HepG2 (cell line): ENCODE data around the gene CYRIA. TPM values are rescaled to one million over a fixed set of nuclear protein-coding genes. Genes with fewer than 3 reads are reported as not detected.
A peak's percentile ranks its signal among the peaks of the same experiment; 100 is the strongest.

Experiments
- ATAC-seq: fragments of 200-7000 bp; cut with Tn5 transposase; 3 replicates; pipeline ENCODE4 v1.9.1; 2020; ENCODE audit warnings: mild to moderate bottlenecking, moderate library complexity
- BruUV-seq: library from RNA; stranded (reverse); fragments of 400-500 nt; replicated peaks from 2 replicates; lab custom pipeline; 2021; lab: Mats Ljungman, UMichigan
- CTCF ChIA-PET: fragments of 300-600 bp; formaldehyde crosslinking; extraction: SDS; loops from one replicate; lab custom pipeline; 2021; ENCODE audit warnings: low total read pairs, inconsistent platforms, low intra/inter-chr PET ratio; lab: Yijun Ruan, JAX
- POLR2A ChIA-PET: fragments of 350-600 bp; sonication (Branson Sonifier 250); formaldehyde crosslinking; loops from one replicate; lab custom pipeline; 2020; ENCODE audit warnings: antibody characterized with exemption, inconsistent platforms; lab: Yijun Ruan, JAX
- DNase-seq: peaks from one replicate; pipeline ENCODE4 v3.0.0-alpha.2; 2015; ENCODE audit warnings: low spot score
- FAIRE-seq: peaks from 3 replicates; lab custom pipeline; 2011; peaks lifted over from hg19 to GRCh38; lab: Jason Lieb, UNC
- H2AFZ ChIP-seq: one replicate; pipeline ENCODE4 v1.6.1; 2011; ENCODE audit warnings: low read length, inconsistent platforms
- H3K27ac ChIP-seq: fragments of 300-600 bp; 3 replicates; pipeline ENCODE4 v1.8.0; 2011; ENCODE audit warnings: mixed run types, mild to moderate bottlenecking, mixed read lengths, low read length, inconsistent platforms; ENCODE audit not compliant: insufficient read depth; ENCODE audit errors: extremely low read length
- H3K27me3 ChIP-seq, 2 experiments: fragments of 200-600 bp in 1 of 2; 2 replicates in 1 of 2; 3 replicates in 1 of 2; pipeline versions ENCODE4 v1.6.0 to v1.8.0; 2011; ENCODE audit warnings: low read length in 2 of 2, mild to moderate bottlenecking in 2 of 2, moderate library complexity in 2 of 2, inconsistent platforms in 1 of 2; ENCODE audit not compliant: insufficient read depth in 2 of 2, control insufficient read depth in 1 of 2
- H3K36me3 ChIP-seq, 2 experiments: fragments of 200-600 bp in 1 of 2; replicated peaks in 1 of 2; 2 replicates in 1 of 2; 3 replicates in 1 of 2; pipeline versions ENCODE4 v1.5.1 to v1.8.0; 2011; ENCODE audit warnings: low read length in 2 of 2, inconsistent platforms in 1 of 2; ENCODE audit not compliant: insufficient read depth in 2 of 2, control insufficient read depth in 1 of 2
- H3K4me1 ChIP-seq: 2 replicates; pipeline ENCODE4 v1.5.1; 2012; ENCODE audit warnings: low read length, inconsistent platforms; ENCODE audit not compliant: insufficient read depth
- H3K4me2 ChIP-seq: 2 replicates; pipeline ENCODE4 v1.6.0; 2011; ENCODE audit warnings: low read depth, low read length, inconsistent platforms
- H3K4me3 ChIP-seq, 3 experiments: fragments of 200-600 bp in 1 of 3; sonication (generic), shearing (Covaris generic) in 1 of 3; replicated peaks in 1 of 3; 2 replicates each; pipeline ENCODE4 v1.5.1; 2011 to 2016; ENCODE audit warnings: low read length in 3 of 3, inconsistent platforms in 2 of 3, low read depth in 2 of 3, mild to moderate bottlenecking in 2 of 3, control low read depth in 1 of 3, mixed read lengths in 1 of 3; ENCODE audit not compliant: insufficient read depth in 1 of 3
- H3K79me2 ChIP-seq: one replicate; pipeline ENCODE4 v1.6.1; 2011; ENCODE audit warnings: low read length, inconsistent platforms; ENCODE audit not compliant: insufficient read depth
- H3K9ac ChIP-seq: 2 replicates; pipeline ENCODE4 v1.6.0; 2011; ENCODE audit warnings: mild to moderate bottlenecking, low read depth, low read length, inconsistent platforms; ENCODE audit not compliant: insufficient read depth
- H3K9me3 ChIP-seq: 2 replicates; pipeline ENCODE4 v1.5.1; 2012; ENCODE audit warnings: mild to moderate bottlenecking, low read length
- H4K20me1 ChIP-seq: 2 replicates; pipeline ENCODE4 v1.6.0; 2011; ENCODE audit warnings: inconsistent platforms, mild to moderate bottlenecking, low read length, moderate library complexity; ENCODE audit not compliant: insufficient read depth
- BRD4 ChIP-seq: sonication (generic); formaldehyde crosslinking; IDR thresholded peaks from 2 replicates; pipeline ENCODE4 v1.4.0; 2020; ENCODE audit warnings: missing genetic modification reagents
- FOXK1 ChIP-seq: sonication (generic); formaldehyde crosslinking; IDR thresholded peaks from 2 replicates; pipeline ENCODE4 v1.4.0; 2020; ENCODE audit warnings: low read depth, missing genetic modification reagents, borderline replicate concordance
- GABPA ChIP-seq, 2 experiments: IDR thresholded peaks; 2 replicates each; pipeline ENCODE4 v1.6.1; 2011 to 2016; ENCODE audit warnings: low read depth in 2 of 2, low read length in 1 of 2, missing biosample characterization in 1 of 2, missing genetic modification characterization in 1 of 2
- GABPB1 ChIP-seq: IDR thresholded peaks from 2 replicates; pipeline ENCODE4 v1.6.1; 2016; ENCODE audit warnings: mild to moderate bottlenecking, missing genetic modification reagents, moderate library complexity, missing compliant biosample characterization
- HMGA1 ChIP-seq: sonication (generic); formaldehyde crosslinking; conservative IDR thresholded peaks from 2 replicates; pipeline ENCODE4 v1.4.0; 2020; ENCODE audit warnings: missing genetic modification reagents
- HNF4A ChIP-seq: sonication (generic); formaldehyde crosslinking; IDR thresholded peaks from 2 replicates; pipeline ENCODE4 v1.4.0; 2020; ENCODE audit warnings: missing genetic modification reagents
- HNRNPH1 ChIP-seq: fragments of 200-400 bp; formaldehyde crosslinking; optimal IDR thresholded peaks from 2 replicates; pipeline ENCODE3; 2017; ENCODE audit warnings: mild to moderate bottlenecking, low read depth, low read length
- NR2C2 ChIP-seq: sonication (generic); formaldehyde crosslinking; IDR thresholded peaks from 2 replicates; pipeline ENCODE4 v1.4.0; 2020; ENCODE audit warnings: missing genetic modification reagents, mild to moderate bottlenecking, moderate library complexity, borderline replicate concordance
- SALL1 ChIP-seq: sonication (generic); formaldehyde crosslinking; IDR thresholded peaks from 2 replicates; pipeline ENCODE4 v1.8.0; 2022; ENCODE audit warnings: mild to moderate bottlenecking, missing genetic modification reagents
- TCF7 ChIP-seq: sonication (generic); IDR thresholded peaks from 2 replicates; pipeline ENCODE4 v1.6.1; 2016; ENCODE audit warnings: antibody characterized with exemption, low read depth
- ZFX ChIP-seq: sonication (generic); formaldehyde crosslinking; IDR thresholded peaks from 2 replicates; pipeline ENCODE4 v1.4.0; 2020; ENCODE audit warnings: mild to moderate bottlenecking, low read depth, missing genetic modification reagents, moderate library complexity
- ZFY ChIP-seq: sonication (generic); formaldehyde crosslinking; IDR thresholded peaks from 2 replicates; pipeline ENCODE4 v1.4.0; 2020; ENCODE audit warnings: missing genetic modification reagents
- ZIK1 ChIP-seq: sonication (generic); formaldehyde crosslinking; IDR thresholded peaks from 2 replicates; pipeline ENCODE4 v1.5.0; 2020; ENCODE audit warnings: mild to moderate bottlenecking, low read depth, missing genetic modification reagents, borderline replicate concordance
- ZNF746 ChIP-seq: sonication (generic); formaldehyde crosslinking; IDR thresholded peaks from 2 replicates; pipeline ENCODE4 v1.8.0; 2022; ENCODE audit warnings: mild to moderate bottlenecking, missing genetic modification reagents
- WGBS: methylation state at CpG from one replicate; pipeline ENCODE4 v1.1.6; 2017; ENCODE audit warnings: low lambda C conversion rate; 5-methylcytosine and 5-hydroxymethylcytosine counted together
- in situ Hi-C: cut with HindIII; loops from 2 replicates; pipeline ENCODE4 v1.10.0; 2017; ENCODE audit warnings: low pct_unique_long_range_greater_than_20kb; ENCODE audit not compliant: extremely low pct_ligation_motif_present
- intact Hi-C: fragments of 100-400 bp; cut with micrococcal nuclease; formaldehyde crosslinking; loops from one replicate; pipeline ENCODE4 v1.10.0; 2022; ENCODE audit not compliant: unreplicated experiment
- polyA plus RNA-seq, 8 experiments: library from polyadenylated mRNA; depleted of rRNA in 3 of 8; stranded (reverse) in 7 of 8; unstranded in 1 of 8; fragments of >200 nt; fragmentation: Illumina TruSeq in 4 of 8; extraction: Trizol in 4 of 8; gene quantifications; 2 replicates each; pipeline versions ENCODE4 v1.2.1 to v1.2.3, GENCODE V29; 2011 to 2016; ENCODE audit warnings: low read depth in 4 of 8, missing spikeins in 1 of 8, mixed read lengths in 1 of 8; ENCODE audit not compliant: insufficient read depth in 1 of 8
- total RNA-seq, 5 experiments: library from RNA; depleted of rRNA; stranded (reverse); fragments of >200 nt; fragmentation: Illumina TruSeq; extraction: Trizol; gene quantifications; 2 replicates each; pipeline ENCODE4 v1.2.3, GENCODE V29; 2016; ENCODE audit warnings: low read depth in 1 of 5
- TF ChIP-seq, protein P1 (sequence below): sonication (generic); formaldehyde crosslinking; IDR thresholded peaks from 2 replicates; pipeline ENCODE4 v1.5.1; 2020; ENCODE audit warnings: mild to moderate bottlenecking, missing genetic modification reagents, moderate library complexity
- TF ChIP-seq, protein P2 (sequence below): sonication (generic); formaldehyde crosslinking; IDR thresholded peaks from 2 replicates; pipeline ENCODE4 v1.8.1; 2023; ENCODE audit warnings: mild to moderate bottlenecking, moderate library complexity, missing genetic modification reagents
- TF ChIP-seq, protein P3 (sequence below): sonication (generic); formaldehyde crosslinking; IDR thresholded peaks from 2 replicates; pipeline ENCODE4 v1.8.1; 2023; ENCODE audit warnings: mild to moderate bottlenecking, missing genetic modification reagents

CYRIA gene
- total and polyA plus RNA-seq, 2 of the 13 experiments (the other 11 are each of a cell fraction or from before 2014, with no cell fraction given): 0.09 TPM; not detected in 1

DNA sequence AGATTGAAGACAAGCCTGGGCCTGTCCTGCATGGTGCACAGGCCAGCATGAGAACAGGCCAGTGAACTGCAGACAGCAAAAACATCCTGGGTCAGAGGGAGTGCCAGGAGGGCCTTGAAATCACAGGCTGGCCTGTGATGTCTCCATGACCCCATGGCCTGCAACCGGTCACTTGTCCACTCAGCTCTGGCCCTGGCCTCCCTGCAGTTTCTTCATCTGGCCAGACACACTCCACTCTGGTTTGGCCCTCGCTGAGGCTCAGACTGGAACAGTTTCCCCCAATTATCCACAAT, 12.6 kb downstream of the CYRIA start:
- ATAC-seq (peak; percentile 74), DNase-seq (no peak), FAIRE-seq (no peak)
- H3K4me1 ChIP-seq: peaks cover 13% of the 10 kb centered on the region
- no peaks in the 10 kb centered on the region for H3K79me2 ChIP-seq
- WGBS: 17% methylated on average over 1 of the region's 2 CpGs
- no peak overlapping the region for H3K4me3 ChIP-seq
- no peak overlapping the region for H3K9ac ChIP-seq
- peaks cover 0 to 3% of the 10 kb centered on the region in 2 experiments; a peak in 1 of 5 replicates for H3K27me3 ChIP-seq
- no peaks in the 10 kb centered on the region for H3K36me3 ChIP-seq
- no peak overlapping the region for H3K4me2 ChIP-seq
- intact Hi-C loops (no loop called here), in situ Hi-C loops (no loop called here)
- H4K20me1 ChIP-seq: no peaks in the 10 kb centered on the region
- POLR2A ChIA-PET: no interaction called here
- H2AFZ ChIP-seq: no peak overlapping the region
- no peak overlapping the region for H3K27ac ChIP-seq
- no TSS peak for BruUV-seq
- CTCF ChIA-PET: no interaction called here
- no peaks in the 10 kb centered on the region for H3K9me3 ChIP-seq
- TF ChIP-seq TCF7 (no peak), FOXK1 (no peak), HNF4A (CRISPR knock-in tag) (0 out of 2 replicates have a peak, but pooled peaks have one; percentile 23), ZIK1 (no peak), ZFX (CRISPR knock-in tag) (peak; percentile 33; the same call in 1 of the 2 replicates), GABPA (IDR thresholded peaks at IDR 0.05; ENCODE audit: low read depth, low read length) (no peak), GABPA (CRISPR knock-in tag; IDR thresholded peaks at IDR 0.05; ENCODE audit: low read depth) (peak; percentile 62), GABPB1 (CRISPR knock-in tag) (peak; percentile 78), ZNF746 (no peak), BRD4 (0 out of 2 replicates have a peak, but pooled peaks have one; percentile 27), SALL1 (CRISPR knock-in tag) (peak; percentile 18; the same call in 1 of the 2 replicates), ZFY (CRISPR knock-in tag) (peak; percentile 58), HNRNPH1 (no peak), HMGA1 (CRISPR knock-in tag) (no peak), NR2C2 (peak; percentile 82)
- TF ChIP-seq, protein P1, sequence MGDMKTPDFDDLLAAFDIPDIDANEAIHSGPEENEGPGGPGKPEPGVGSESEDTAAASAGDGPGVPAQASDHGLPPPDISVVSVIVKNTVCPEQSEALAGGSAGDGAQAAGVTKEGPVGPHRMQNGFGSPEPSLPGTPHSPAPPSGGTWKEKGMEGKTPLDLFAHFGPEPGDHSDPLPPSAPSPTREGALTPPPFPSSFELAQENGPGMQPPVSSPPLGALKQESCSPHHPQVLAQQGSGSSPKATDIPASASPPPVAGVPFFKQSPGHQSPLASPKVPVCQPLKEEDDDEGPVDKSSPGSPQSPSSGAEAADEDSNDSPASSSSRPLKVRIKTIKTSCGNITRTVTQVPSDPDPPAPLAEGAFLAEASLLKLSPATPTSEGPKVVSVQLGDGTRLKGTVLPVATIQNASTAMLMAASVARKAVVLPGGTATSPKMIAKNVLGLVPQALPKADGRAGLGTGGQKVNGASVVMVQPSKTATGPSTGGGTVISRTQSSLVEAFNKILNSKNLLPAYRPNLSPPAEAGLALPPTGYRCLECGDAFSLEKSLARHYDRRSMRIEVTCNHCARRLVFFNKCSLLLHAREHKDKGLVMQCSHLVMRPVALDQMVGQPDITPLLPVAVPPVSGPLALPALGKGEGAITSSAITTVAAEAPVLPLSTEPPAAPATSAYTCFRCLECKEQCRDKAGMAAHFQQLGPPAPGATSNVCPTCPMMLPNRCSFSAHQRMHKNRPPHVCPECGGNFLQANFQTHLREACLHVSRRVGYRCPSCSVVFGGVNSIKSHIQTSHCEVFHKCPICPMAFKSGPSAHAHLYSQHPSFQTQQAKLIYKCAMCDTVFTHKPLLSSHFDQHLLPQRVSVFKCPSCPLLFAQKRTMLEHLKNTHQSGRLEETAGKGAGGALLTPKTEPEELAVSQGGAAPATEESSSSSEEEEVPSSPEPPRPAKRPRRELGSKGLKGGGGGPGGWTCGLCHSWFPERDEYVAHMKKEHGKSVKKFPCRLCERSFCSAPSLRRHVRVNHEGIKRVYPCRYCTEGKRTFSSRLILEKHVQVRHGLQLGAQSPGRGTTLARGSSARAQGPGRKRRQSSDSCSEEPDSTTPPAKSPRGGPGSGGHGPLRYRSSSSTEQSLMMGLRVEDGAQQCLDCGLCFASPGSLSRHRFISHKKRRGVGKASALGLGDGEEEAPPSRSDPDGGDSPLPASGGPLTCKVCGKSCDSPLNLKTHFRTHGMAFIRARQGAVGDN (CRISPR knock-in tag): peak; percentile 41
- TF ChIP-seq, protein P2, sequence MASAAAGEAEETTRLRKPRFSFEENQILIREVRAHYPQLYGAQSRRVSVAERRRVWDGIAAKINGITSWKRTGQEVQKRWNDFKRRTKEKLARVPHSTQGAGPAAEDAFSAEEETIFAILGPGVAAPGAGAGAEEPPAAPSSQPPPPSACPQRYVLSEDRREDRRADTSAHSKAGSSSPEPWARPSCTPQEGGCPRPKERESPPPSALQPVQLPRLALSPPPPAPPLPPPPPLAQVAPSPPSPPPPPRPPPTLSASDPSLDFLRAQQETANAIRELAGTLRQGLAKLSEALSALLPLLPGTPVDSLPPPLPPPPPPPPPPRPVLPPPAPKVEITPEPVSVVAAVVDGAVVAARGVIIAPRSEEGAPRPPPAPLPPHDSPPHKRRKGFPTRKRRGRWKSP (CRISPR knock-in tag): no peak
- TF ChIP-seq, protein P3, sequence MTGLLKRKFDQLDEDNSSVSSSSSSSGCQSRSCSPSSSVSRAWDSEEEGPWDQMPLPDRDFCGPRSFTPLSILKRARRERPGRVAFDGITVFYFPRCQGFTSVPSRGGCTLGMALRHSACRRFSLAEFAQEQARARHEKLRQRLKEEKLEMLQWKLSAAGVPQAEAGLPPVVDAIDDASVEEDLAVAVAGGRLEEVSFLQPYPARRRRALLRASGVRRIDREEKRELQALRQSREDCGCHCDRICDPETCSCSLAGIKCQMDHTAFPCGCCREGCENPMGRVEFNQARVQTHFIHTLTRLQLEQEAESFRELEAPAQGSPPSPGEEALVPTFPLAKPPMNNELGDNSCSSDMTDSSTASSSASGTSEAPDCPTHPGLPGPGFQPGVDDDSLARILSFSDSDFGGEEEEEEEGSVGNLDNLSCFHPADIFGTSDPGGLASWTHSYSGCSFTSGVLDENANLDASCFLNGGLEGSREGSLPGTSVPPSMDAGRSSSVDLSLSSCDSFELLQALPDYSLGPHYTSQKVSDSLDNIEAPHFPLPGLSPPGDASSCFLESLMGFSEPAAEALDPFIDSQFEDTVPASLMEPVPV: no peak
